ENCODE results near the gene NKX6-2. TPM values are rescaled to one million over a fixed set of nuclear protein-coding genes. Genes with fewer than 3 reads are reported as not detected.
"Not testable (repeated sequence)": the region's sequence is repeated elsewhere in the genome, so short reads cannot be mapped to it uniquely, and the experiment has no call there.

Gene NKX6-2
- not detected in 2 replicates for total RNA-seq

DNA sequence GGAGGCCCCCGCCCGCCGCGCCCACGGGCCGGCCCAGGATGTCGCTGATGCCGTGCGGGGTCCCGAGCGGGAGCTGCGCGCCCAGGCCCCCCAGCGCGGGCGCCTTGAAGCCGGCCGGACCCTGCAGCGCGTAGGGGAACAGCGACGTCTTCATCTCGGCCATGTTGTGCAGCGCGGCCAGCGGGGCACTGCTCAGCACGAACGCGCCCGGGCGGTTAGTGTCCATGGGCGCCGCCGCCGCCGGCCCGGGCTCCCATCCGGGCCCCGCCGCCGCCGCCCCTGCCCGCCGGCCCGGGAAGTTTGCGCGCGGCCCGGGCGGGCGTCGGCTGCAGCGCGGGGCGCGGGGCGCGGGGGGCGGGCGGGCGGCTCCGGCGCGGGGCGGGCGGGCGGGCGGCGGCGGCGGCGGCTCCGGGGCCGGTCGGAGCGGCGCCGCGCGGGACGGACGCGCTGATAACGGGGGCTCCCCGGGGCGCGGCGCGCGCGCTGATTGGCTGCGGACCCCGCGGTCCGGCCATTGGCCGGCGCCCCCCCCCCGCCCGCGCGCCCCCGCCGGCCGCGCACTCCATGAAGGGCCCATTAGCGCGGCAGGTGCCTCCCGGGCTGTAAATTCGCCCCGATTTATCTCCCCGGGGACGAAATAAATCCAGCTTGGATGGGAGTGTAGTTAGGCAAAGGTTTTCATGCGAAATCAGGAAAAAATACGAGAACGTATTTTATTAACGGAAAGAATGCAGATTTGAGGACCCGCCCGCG, at the start of gene NKX6-2:
Gene NKX6-2, minus strand, starts transcription at position 425 of the 753 bp plus-strand sequence. Its CDS starts 199 bp downstream, at position 226.
- intact Hi-C loops (cut with micrococcal nuclease): no loop called here

DNA sequence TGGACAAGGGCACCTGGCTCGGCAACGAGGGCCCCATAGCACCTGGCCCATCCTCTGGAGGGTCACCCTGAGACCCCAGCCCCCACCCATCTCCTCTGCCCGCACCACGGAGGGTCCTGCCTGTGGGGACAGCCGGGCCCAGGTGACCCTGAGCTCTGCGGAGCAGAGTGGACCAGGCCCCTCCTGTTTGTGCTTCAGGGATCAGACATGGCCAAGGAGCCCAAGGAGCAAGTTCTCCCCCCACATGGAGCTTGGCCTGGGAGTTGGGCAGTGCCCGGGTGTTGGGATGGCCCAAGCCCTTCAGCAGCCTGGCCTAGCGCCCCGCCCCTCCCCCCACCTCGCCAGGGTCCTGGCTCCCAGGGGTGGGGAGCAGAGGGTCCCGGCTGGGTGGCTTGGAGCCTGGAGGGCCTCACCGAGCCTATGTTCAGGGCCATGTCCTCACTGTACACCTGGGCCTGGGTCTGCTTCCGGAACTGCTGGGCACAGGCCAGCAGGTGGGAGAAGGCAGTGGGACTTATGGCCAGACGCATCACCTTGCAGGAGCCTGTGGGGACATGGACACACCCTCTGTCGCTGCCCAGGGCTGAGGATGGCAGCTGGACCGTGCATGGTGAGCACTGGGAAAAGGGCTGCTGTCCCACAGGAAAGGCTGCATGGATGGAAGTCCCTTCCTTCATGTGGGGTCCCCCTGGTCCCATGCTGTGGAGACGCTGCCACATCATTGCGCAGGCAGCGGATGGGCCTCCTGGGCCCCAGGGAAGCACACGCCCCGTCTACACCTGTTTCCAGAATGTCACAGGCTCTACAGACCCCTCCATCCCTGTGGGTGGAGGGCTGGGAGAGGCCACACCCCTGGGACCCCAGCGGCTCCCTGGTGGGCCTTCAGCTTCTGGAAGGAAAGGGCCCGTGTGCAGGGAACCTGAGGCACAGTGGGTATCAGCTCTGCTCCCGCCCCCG, 49.2 kb upstream of the NKX6-2 start:
- intact Hi-C loops (cut with micrococcal nuclease): no loop called here

DNA sequence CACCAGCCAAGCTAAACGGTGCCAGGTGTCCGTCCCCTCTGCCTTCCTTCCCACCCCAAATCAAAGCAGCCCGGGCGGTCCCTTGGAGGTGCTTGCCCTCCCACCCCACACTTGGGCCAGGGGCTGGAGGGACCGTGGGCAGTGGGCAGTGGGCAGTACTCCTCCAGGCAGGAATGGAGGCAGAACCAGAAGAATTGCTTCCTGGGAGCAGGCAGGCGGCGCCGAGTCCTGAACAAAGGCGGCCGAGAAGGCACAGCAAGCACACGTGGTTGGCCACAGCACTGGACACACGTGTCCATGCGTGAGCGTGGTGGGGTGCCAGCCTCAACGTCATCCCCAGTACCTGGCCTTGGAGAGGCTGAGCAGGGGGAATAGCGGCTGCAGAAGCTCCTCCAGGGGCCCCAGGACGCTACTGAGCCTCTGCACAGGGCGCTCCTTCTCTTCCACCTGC, 48.4 kb upstream of the NKX6-2 start:
- intact Hi-C loops (cut with micrococcal nuclease): no loop called here

DNA sequence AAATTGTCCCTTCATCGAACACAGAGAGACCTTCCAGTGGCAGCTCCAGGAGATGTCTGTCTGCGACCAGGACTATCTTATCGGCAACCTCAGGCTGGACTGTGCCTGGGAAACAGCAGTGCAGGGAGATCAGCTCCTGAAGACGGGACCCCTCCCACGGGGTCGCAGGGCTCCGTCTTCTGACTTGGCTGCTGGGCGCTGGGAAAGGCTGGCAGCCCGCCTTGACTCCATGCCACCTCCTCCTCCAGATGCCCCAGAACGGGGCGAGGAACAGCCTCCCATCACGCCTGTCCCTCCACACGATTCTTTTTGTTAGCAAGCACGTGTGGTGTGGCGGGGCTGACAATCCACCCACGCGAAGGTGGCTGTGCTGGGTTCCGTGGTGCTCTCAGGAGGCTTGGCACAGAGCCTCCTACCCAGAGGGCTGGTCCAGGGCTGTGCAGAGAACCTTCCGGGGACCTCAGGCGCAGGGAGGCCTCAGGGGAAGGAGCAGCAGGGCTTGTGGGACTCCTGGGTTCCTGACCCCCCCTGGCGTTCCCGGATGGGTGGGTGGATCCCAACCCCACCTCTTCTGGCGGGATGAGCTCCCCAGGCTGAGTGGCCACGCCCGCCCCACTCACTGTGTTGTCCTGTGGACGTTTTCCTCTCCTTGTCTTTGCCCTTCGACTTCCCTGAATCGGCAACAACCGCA, 47.6 kb upstream of the NKX6-2 start:
- intact Hi-C loops (cut with micrococcal nuclease): no loop called here

DNA sequence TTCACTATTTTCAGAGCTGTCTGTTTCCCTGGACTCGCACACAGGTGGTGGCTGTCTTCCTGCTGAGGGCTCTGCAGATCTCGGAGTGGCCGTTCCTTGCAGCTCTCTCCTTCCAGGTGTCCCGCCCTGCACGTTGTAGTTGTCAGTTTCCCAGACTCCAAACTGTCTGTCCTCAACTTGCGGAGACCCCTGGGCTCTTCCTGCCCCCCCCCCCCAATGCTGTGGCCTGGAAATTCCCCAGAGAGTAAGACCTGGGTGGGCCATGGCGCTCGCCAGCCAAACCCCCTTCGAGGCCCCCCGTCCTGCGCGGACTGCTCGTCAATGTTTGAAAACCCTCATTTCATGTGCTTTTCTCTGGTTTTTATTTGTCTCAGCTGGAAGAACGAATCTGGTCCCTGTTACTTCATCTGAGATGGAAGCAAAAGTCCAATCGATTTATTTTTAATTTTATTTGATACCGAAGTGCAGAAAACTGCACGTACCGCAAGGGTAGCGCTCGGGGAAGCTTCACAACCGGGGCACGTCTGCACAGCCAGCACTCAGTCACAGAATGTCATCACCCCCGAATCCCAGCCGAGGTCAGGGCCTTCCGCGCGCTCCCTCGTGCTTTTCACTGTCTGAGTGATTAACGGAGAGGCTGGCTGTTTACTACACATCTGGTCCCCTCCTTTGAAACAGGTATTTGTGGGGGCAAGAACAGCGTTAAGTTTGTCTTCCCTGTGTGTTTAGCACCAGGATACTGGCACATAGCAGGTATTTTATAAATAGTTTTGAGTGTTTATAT, 46.4 kb upstream of the NKX6-2 start:
- intact Hi-C loops (cut with micrococcal nuclease): no loop called here

DNA sequence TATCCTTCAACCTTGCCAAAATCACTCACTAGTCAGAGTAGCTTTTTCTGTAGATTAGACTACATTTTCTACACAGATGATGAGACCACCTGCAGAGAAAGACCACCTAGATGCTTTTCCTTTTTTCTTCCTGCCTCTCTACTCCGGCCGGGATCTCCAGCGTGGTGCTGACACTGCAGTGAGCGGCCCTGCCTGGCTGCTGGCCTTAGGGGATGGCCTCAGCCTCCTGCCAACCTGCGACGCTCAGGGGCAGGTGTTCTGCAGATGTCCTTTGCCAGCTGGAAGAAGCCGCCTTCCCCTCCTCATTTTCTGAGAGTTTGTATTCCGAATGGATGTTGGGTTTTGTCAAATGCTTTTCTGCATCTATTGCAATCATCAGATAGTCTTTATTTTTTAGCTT, 43.5 kb upstream of the NKX6-2 start:
- intact Hi-C loops (cut with micrococcal nuclease): no loop called here

DNA sequence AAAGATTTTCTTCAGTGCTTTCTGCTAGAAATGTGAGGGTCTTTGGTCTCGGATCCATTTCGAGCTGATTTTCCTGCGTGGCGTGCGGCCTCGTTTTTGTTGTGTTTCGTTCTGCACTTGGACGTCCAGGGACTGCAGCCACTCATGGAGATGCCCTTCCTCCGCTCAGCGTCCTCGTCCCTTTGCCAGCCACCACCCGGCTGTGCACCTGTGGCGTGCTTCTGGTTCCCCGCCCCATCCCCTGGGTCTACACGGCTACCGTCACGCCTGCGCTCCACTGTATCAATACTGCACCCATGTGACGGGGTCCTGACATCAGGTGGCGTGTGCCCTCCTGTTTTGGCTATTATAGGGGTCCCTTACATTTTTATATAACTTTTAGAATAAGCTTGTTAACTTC, 42.7 kb upstream of the NKX6-2 start:
- intact Hi-C loops (cut with micrococcal nuclease): no loop called here

DNA sequence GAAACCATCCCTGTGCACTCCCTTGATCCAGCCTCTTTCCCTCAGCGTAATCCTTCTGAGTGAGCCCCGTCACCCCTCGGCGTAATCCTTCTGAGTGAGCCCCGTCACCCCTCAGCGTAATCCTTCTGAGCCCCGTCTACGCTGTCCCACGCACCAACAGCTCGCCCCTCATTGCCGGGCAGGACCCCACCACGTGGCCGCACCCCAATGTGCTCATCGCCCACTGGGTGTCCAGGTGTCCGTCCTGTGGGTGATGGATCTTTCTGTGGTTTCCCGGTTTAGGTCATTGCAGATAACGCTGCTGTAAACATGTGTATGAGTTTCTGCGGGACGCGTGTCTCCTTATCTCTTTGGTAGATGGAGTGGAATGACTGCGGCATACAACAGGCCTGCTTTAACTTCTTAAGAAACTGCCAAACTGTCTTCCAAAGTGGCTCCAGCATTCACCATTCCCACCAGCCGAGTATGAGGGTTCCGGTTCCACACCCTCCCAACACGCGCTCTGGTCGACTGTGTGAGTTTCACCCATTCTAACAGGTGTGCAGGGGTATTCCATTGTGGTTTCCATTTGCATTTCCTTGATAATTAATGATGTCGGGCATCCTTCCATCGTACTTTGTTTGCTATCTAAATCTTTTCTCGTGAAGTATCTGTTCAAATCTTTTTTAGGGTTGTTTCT, 42.1 kb upstream of the NKX6-2 start:
- intact Hi-C loops (cut with micrococcal nuclease): no loop called here

DNA sequence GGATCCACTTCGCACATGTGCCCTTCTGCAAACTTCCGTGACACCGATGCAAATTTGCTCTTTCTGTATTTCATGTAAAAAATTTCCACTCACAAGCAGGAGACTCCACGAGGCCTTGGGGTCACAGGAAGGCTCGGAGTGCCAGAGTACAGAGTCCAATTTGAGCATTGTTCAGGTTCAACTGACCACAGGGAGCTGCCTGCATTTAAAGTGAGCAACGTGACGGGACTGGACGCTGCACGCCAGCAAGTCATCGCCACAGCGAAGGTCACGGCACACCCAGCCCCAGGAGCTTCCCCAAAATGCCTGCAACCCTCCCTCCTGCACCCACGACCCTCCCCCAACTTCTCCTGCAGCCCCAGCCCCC, 41.5 kb upstream of the NKX6-2 start:
- intact Hi-C loops (cut with micrococcal nuclease): no loop called here

DNA sequence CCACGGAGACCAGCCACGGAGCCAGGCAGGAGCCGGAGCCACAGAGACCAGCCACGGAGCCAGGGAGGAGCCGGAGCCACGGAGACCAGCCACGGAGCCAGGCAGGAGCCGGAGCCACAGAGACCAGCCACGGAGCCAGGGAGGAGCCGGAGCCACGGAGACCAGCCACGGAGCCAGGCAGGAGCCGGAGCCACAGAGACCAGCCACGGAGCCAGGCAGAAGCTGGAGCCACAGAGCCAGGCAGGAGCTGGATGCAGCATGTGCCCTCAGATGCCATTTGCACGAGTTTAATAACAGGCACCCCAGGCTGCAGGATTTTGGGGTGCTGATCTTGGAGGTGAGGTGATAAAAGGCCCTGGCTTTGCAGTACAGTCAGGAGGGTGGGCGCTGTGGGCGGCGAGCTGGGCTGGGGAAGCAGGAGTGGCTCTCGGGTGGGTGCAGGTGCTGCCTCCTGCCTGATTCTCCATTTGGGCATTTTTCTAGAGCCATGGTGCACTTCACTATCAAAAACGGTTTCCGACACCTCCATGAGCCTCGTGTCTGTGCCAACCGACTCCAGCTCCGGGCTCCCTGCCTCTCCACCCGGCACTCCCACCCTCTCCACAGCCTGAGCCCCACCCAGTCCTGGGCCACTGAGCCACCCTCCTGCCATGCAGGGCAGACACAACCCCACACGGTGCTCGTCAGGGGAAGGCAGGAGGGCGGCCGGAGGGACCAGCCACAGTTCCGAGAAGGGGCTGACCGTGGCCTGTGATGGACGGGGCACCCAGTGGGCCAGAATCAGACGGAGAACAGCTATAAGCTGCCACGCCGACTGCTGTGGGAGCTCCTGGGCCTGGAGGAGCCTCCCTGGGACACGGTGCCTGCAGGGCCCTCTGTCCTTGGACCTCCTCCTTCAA, 40.8 kb upstream of the NKX6-2 start:
- intact Hi-C loops (cut with micrococcal nuclease): no loop called here

DNA sequence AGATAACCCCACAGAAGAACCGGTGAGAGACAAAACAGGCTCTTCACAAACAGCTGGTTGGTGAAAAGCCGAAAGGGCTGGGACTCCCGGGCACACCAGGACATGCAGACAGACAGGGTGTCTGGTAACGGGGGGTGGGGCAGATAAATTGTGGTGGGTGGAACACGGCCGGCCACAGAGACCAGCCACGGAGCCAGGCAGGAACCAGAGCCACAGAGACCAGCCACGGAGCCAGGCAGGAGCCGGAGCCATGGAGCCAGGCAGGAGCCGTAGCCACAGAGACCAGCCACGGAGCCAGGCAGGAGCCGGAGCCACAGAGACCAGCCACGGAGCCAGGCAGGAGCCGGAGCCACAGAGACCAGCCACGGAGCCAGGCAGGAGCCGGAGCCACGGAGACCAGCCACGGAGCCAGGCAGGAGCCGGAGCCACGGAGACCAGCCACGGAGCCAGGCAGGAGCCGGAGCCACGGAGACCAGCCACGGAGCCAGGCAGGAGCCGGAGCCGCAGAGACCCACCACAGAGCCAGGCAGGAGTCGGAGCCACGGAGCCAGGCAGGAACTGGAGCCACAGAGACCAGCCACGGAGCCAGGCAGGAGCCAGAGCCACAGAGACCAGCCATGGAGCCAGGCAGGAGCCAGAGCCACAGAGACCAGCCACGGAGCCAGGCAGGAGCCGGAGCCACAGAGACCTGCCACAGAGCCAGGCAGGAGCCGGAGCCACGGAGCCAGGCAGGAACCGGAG, 40.0 kb upstream of the NKX6-2 start:
- intact Hi-C loops (cut with micrococcal nuclease): not testable (repeated sequence)

DNA sequence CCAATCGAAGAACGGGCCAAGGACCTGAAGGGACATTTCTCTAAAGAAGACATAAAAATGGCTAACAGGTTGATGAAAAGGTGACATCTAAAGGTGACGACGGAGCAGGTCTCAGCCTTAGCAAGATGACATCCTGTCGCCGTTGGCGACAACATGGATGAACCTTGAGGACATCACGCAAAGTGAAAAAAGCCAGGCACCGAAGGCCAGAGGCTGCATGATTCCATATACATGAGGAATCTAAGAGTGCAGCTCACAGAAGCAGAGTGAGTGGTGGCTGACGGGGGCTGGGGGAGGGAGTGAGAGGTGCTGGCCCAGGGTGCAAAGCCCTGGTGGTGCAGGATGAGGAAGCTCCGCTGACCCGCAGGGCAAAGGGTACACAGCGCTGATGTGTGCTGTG, 34.1 kb upstream of the NKX6-2 start:
- intact Hi-C loops (cut with micrococcal nuclease): no loop called here

DNA sequence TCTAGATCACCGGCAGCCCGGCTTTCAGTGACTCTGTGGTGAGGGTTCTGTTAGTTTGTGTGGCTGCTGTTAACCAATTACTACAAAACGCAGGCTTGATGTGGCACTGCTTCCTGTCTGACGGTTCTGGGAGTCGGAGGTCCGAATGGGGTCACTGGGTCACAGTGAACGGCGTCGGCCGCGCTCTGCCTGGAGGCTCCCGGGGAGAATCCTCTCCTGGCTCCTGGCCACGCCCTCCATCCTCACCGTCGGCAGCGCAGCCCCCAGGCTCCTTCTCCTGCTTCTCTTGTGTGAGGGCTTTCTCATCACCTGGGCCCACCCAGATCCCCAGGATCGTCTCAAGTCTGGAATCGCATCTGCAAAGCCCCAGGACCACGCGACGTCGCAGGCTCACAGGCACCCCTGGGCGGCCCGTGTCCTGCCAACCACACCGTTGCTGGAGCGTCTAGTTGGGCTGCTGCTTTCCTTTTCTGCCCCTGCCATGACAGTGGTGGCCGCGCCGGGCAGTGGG, 31.8 kb upstream of the NKX6-2 start:
- intact Hi-C loops (cut with micrococcal nuclease): no loop called here

DNA sequence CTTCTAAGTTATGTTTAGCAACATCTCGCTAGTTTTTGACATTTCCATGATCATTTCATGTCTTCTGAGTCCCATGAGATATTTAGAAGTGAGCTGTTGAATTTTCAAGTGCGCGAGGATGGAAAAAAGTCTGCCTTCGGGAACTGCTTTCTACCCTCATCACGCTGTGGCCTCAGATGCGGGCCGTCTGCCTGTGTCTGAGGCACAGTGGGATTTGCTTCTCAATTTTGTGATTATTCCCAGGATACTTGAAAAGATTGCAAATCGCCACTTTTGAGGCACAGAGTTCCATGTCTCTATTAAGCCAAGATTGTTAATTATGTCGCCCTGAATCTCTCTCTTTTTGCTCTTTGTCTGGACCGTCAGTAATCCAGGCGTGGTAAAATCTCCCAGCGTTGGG, 30.8 kb upstream of the NKX6-2 start:
- intact Hi-C loops (cut with micrococcal nuclease): no loop called here

DNA sequence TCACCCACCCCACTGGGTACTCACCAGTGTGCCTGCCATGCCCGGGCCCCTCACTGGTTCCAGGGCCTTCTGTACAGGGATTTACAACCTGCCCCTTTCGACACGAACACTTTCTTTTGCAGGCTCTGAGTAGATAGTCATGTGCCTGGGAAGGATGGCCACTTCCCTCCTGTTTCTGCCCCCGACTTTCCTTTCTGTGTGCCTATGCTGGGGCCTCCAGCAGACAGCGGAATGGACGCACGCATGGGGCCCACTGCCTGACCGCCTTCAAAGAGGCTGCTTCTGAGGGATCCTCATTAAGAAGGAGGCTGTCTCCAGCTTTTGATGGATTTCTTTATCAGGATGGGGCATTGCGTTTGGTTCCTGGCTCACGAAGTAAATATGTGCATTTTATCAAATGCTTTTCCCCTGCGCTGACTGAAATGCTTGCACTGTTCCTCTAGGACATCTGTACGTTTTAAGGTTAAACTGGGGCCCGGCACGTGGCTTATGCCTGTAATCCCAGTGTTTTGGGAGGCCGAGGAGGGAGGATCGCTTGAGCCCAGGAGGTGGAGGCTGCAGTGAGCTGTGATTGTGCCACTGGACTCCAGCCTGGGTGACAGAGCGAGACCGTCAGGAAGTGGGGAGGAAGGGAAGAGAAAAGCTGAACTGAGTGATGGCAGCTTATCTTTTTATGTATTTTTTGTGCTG, 29.4 kb upstream of the NKX6-2 start:
- intact Hi-C loops (cut with micrococcal nuclease): no loop called here

DNA sequence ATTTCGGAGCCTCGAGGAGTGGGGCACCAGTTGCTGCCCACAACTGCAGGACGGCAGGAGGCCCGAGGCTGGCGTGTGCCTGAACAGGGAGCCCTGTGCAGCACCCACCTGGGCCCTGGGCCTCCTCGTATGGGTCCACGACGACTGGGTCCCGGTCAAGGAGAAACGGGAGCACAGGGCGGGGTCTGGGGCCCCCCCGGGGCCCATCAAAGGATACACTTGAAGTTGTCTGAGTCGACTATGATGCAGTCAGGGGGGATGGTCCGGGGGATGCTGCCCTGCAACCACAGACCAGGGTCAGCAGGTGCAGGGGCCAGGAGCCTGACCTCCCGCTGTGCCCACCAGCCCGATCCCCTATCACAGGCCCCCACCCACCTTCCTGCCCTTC, 28.5 kb upstream of the NKX6-2 start:
- intact Hi-C loops (cut with micrococcal nuclease): no loop called here

DNA sequence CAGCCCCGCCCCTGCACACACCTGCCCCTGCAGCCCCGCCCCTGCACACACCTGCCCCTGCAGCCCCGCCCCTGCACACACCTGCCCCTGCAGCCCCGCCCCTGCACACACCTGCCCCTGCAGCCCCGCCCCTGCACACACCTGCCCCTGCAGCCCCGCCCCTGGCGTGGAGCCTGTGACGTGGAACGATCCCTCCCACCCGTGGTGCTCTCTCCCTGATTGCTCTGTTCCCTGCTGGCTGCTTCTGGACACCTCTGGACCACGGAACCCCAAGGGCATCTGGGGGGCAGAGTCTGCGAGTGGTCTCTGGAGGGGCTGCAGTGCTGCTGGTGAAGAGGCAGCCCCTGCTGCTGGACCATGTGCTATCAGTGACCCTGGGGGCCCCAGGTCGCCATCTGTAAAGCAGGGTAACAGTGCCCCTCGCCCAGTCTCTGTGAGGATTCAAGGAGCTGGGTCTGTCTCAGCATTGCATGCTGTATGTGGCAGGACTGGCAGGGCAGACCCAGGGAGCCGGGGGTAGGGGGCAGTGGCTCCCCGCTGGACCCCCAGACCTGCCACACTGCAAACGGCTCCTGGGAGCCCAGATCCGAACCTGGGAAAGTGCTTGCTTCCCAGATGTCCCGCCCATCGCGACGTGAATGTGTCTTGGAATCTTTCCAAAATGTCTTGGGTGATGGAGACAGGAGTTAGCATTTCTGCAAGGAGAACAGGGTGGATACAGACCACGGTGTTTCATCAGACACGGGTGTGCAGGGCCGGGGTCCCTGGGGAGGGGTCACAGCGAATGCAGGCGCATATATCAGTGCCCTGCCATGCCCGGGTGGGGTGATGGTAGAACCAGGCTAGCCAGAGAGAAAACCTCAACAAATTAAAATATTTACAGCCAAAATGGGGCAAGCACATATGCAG, 27.9 kb upstream of the NKX6-2 start:
- intact Hi-C loops (cut with micrococcal nuclease): no loop called here

All from T-helper 2 cell treated with Interferon-gamma antibody and Interleukin-4, amounts not matched to agents 100 ng/mL and 5 ng/mL, for 36 hours (primary cell).